ACC112 (cell line): ENCODE measurements around the gene GALNT7.
"Not testable (repeated sequence)": the region's sequence is repeated elsewhere in the genome, so short reads cannot be mapped to it uniquely, and the experiment has no call there.

ENCODE experiments used
- H2AFZ ChIP-seq: fragments of 200-600 bp; sonication (generic); one replicate; pipeline ENCODE4 v1.6.0; 2017; ENCODE audit warnings: antibody characterized with exemption, low read length; ENCODE audit not compliant: unreplicated experiment
- H3K27ac ChIP-seq: fragments of 200-600 bp; sonication (generic); 2 replicates; pipeline ENCODE4 v1.5.1; 2014; ENCODE audit warnings: low read depth, mild to moderate bottlenecking, antibody characterized with exemption, low read length, moderate library complexity
- H3K27me3 ChIP-seq: fragments of 200-600 bp; sonication (generic); 2 replicates; pipeline ENCODE4 v1.6.1; 2014; ENCODE audit warnings: mild to moderate bottlenecking, antibody characterized with exemption, low read length, moderate library complexity, mixed read lengths; ENCODE audit not compliant: insufficient read depth
- H3K36me3 ChIP-seq: fragments of 200-600 bp; sonication (generic); 2 replicates; pipeline ENCODE4 v1.6.1; 2016; ENCODE audit warnings: mild to moderate bottlenecking, antibody characterized with exemption, low read length, moderate library complexity, mixed read lengths; ENCODE audit not compliant: insufficient read depth
- H3K4me1 ChIP-seq: fragments of 200-600 bp; sonication (generic); one replicate; pipeline ENCODE4 v1.6.1; 2016; ENCODE audit warnings: low read length, mixed read lengths; ENCODE audit not compliant: insufficient read depth, unreplicated experiment, control insufficient read depth
- H3K4me3 ChIP-seq: fragments of 200-600 bp; sonication (generic); 2 replicates; pipeline ENCODE4 v1.5.1; 2014; ENCODE audit warnings: mild to moderate bottlenecking, low read depth, low read length
- H3K79me2 ChIP-seq: fragments of 200-600 bp; sonication (generic); one replicate; pipeline ENCODE4 v1.6.0; 2016; ENCODE audit warnings: low read length; ENCODE audit not compliant: control insufficient read depth, unreplicated experiment, insufficient read depth

GALNT7 gene

DNA sequence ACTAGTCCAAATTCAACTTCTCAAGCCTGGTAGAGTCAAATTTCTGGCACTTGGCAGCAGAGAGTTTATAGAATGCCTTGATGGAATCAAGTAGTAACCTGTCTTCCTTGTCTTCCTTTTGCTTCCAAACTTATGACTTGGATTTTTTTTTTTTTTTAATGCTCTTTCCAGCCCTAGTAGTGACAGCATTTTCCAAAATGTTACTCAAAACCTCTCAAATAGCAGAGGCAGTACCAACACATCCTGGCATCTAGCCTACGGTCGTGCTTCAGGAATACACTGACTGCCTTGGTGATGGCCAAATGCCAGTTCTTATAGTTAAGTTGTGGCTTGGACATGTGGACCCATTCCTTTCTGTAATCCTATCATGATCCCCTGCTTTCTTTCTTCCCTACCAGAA, 46.0 kb downstream of the GALNT7 start:
- Histone ChIP-seq H3K79me2 (no peaks in the 10 kb centered on the region), H3K27ac (no peak overlapping the region), H3K27me3 (no peaks in the 10 kb centered on the region), H3K4me1 (peaks cover 40% of the 10 kb centered on the region), H3K4me3 (no peak overlapping the region), H3K36me3 (no peaks in the 10 kb centered on the region), H2AFZ (no peak overlapping the region)

- Histone ChIP-seq H3K79me2 (no peaks in the 10 kb centered on the region), H3K36me3 (no peaks in the 10 kb centered on the region), H2AFZ (no peak overlapping the region), H3K27ac (no peak overlapping the region), H3K4me3 (no peak overlapping the region), H3K27me3 (no peaks in the 10 kb centered on the region), H3K4me1 (peaks cover 31% of the 10 kb centered on the region)
These were observed 48.5 kb downstream of the GALNT7 start for GRCh38 chr4:173217075-173217474.

DNA sequence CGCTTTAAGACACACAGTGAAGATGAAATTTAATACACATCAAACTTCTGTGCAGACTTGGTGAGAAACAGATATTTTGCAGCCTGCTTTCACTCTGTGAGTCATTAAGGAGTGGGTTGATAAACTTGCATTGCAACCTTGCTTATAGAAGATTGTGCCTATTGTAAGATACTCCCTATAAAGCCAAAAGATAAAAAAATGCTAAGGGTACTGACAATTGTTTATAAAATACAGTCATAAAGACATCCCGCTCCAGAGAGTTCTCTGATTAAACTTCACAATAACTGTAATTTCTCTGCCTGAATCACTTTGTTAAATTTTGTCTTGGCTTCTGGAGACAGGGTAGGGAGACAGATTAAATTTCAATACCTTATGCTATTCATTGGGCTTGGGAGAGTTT, 49.1 kb downstream of the GALNT7 start:
- Histone ChIP-seq H3K27ac (peak overlapping the region; percentile 24), H3K4me3 (no peak overlapping the region)

DNA sequence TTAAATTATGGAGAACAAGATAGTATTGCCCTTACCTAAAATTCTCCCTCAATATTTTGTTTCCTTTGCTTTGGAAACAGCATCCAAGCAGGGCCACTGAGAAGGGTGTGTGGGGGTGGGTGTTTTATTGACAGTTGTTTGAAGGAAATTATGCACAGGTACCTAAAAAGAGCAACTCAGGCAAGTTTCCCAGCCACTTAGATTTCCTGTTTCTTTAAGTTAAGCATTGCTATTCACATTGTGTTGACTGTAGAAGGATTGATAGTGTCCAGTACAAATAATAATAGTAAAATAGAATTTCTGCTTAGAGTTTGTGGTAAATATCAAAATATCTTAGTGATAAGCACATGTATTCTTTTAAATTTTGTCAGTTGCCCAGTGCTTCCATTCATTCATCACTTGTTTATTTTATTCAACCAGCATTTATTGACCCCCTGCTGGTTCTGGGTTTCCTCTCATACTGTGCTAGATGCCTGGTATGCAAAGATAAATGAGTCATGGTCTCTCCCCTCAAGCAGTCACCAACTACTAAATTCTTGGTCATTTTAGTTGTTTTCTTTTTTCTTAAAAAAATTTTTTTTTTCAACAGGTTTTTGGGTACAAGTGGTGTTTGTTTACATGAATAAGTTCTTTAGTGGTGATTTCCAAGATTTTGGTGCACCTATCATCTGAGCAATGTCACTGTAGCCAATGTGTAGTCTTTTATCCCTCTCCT, 50.0 kb downstream of the GALNT7 start:
- Histone ChIP-seq H3K4me1 (peaks cover 21% of the 10 kb centered on the region), H3K36me3 (no peaks in the 10 kb centered on the region), H3K79me2 (no peaks in the 10 kb centered on the region), H2AFZ (no peak overlapping the region), H3K4me3 (no peak overlapping the region), H3K27me3 (no peaks in the 10 kb centered on the region), H3K27ac (peak overlapping the region; percentile 24)

More for the DNA sequence above, 49.1 kb downstream of the GALNT7 start:
- H2AFZ ChIP-seq, result no peak overlapping the region
- no peaks in the 10 kb centered on the region for H3K79me2 ChIP-seq
- H3K27me3 ChIP-seq, result no peaks in the 10 kb centered on the region
- H3K4me1 ChIP-seq, result peaks cover 25% of the 10 kb centered on the region
- no peaks in the 10 kb centered on the region for H3K36me3 ChIP-seq

DNA sequence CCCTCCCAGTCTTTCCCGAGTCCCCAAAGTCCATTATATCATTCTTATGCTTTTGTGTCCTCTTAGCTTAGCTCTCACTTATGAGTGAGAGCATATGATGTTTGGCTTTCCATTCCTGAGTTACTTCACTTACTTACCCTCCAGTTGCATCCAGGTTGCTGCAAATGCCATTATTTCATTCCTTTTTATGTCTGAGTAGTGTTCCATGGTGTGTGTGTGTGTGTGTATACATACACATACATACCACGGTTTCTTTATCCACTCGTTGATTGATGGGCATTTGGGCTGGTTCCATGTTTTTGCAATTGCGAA, 50.5 kb downstream of the GALNT7 start:
- H3K36me3 ChIP-seq, H2AFZ ChIP-seq, H3K27me3 ChIP-seq, H3K79me2 ChIP-seq, H3K4me3 ChIP-seq: not testable (repeated sequence)
- Histone ChIP-seq H3K4me1 (peaks cover 21% of the 10 kb centered on the region), H3K27ac (0 out of 2 replicates have a peak overlapping the region, but pooled peaks have one; percentile 24)

DNA sequence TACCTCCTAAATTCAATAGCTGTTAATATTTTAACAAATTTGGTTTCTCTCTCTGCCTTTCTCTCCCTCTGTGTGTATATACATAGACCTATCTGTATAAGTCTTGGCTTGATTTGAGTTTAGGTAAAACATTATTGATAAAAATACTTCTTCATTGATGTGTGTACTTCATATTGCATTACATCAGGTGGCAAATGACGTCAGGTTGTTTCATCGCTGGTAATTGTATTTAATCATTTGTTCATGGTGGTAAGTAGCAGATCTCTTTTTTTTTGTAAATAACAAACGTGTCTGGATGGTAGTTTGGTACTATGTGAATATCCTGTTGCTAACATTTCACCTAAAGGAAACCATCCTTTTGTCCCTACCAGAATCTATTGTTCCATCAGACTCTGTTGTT, 55.1 kb downstream of the GALNT7 start:
- Histone ChIP-seq H2AFZ (no peak overlapping the region), H3K4me1 (peaks cover 6% of the 10 kb centered on the region), H3K4me3 (no peak overlapping the region), H3K27ac (no peak overlapping the region), H3K79me2 (no peaks in the 10 kb centered on the region), H3K27me3 (no peaks in the 10 kb centered on the region), H3K36me3 (no peaks in the 10 kb centered on the region)

DNA sequence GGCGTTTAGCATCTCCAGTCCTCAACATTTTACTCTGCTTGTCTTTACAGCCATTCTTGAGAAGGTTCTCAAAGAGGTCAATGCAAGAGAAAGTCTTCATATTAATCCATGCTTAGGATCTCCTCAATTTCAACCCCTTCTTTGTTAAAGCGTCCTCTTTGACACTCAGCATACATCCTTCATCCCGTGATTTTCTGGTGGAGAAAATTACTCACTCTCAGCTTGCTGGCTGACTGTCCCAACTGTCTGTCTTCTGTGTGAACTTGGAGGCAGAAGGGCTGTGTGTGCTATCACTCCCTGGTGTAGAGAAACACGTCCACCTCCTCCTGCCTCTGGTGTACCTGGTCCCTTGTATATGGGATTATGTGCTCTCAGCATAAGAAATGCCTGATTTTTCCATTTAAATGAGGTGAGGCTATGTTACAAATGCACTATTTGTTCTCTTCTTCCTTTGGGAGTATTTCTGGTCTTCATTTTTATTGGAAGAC, 57.8 kb downstream of the GALNT7 start:
- Histone ChIP-seq H3K36me3 (no peaks in the 10 kb centered on the region), H3K27me3 (no peaks in the 10 kb centered on the region), H3K79me2 (no peaks in the 10 kb centered on the region), H2AFZ (no peak overlapping the region), H3K4me3 (no peak overlapping the region), H3K4me1 (no peaks in the 10 kb centered on the region), H3K27ac (no peak overlapping the region)

DNA sequence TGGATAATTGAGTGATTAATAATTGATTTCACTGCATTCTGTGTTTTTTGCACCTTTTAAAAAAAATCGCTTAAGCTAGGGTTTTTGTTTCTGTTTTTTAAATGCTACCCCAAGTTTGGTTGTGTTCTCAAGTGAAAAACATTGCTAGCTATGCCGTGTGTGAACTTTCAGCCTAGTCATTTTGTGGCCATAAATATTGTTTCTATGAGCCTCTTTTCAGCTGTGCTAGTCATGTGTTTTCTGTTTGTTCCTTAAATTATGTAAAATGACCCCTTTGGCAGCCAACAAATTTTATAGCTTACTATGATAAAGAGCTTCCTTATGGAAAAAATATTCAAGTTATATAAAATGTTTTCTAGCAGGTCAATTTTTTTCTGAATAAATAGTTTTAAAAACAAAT, 59.1 kb downstream of the GALNT7 start:
- Histone ChIP-seq H3K4me3 (no peak overlapping the region), H3K4me1 (no peaks in the 10 kb centered on the region), H3K27me3 (no peaks in the 10 kb centered on the region), H3K36me3 (no peaks in the 10 kb centered on the region), H2AFZ (no peak overlapping the region), H3K79me2 (no peaks in the 10 kb centered on the region), H3K27ac (no peak overlapping the region)

GRCh38 chr4:173230062-173230461, 61.5 kb downstream of the GALNT7 start:
- H3K36me3 ChIP-seq, result no peaks in the 10 kb centered on the region
- no peaks in the 10 kb centered on the region for H3K27me3 ChIP-seq
- no peak overlapping the region for H2AFZ ChIP-seq
- H3K4me3 ChIP-seq, result no peak overlapping the region
- H3K79me2 ChIP-seq, result no peaks in the 10 kb centered on the region
- H3K4me1 ChIP-seq, result no peaks in the 10 kb centered on the region
- H3K27ac ChIP-seq, result no peak overlapping the region

GRCh38 chr4:173231916-173232315, 63.3 kb downstream of the GALNT7 start:
- Histone ChIP-seq H3K4me3 (no peak overlapping the region), H3K4me1 (no peaks in the 10 kb centered on the region), H3K36me3 (no peaks in the 10 kb centered on the region), H3K27me3 (no peaks in the 10 kb centered on the region), H3K27ac (no peak overlapping the region), H3K79me2 (no peaks in the 10 kb centered on the region), H2AFZ (no peak overlapping the region)

DNA sequence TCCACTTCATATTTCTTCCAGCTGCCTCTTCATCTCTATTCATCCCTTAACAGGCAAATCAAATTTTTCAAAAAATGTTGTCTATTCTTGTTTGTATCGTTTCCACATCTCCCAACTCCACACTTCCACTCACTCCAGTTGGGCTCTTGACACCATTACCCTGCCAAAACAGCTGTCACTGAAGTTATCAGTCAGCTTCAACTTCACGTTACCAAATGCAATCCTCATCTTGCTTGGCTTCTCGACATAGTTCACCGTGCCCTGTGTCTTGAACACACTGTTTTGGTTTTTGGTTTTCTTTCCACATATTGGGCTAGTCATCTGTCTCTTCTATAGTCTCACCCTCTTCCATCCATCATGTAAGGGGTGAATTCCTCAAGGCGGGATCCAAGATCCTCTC, 65.2 kb downstream of the GALNT7 start:
- Histone ChIP-seq H3K79me2 (no peaks in the 10 kb centered on the region), H3K27ac (no peak overlapping the region), H3K4me1 (no peaks in the 10 kb centered on the region)

More for the DNA sequence above, 65.2 kb downstream of the GALNT7 start:
- H3K27me3 ChIP-seq, result no peaks in the 10 kb centered on the region
- no peaks in the 10 kb centered on the region for H3K36me3 ChIP-seq
- H2AFZ ChIP-seq, result no peak overlapping the region
- H3K4me3 ChIP-seq, result no peak overlapping the region
